Astrocyte (in vitro differentiated cells and primary cell): ENCODE measurements around the gene C13orf46. TPM values are rescaled to one million over a fixed set of nuclear protein-coding genes. Genes with fewer than 3 reads are reported as not detected.

Experiments
- DNase-seq: peaks from one replicate; pipeline ENCODE4 v3.0.0-alpha.2; 2010; ENCODE audit warnings: low read depth
- FAIRE-seq: peaks from 2 replicates; lab custom pipeline; 2011; peaks lifted over from hg19 to GRCh38; lab: Jason Lieb, UNC
- H2AFZ ChIP-seq: 2 replicates; pipeline ENCODE4 v1.6.0; 2012; ENCODE audit warnings: low read depth, low read length, inconsistent platforms
- H3K27ac ChIP-seq: 2 replicates; pipeline ENCODE4 v1.5.1; 2011; ENCODE audit warnings: low read depth, low read length, inconsistent platforms
- H3K27me3 ChIP-seq: 2 replicates; pipeline ENCODE4 v1.6.0; 2011; ENCODE audit warnings: low read length, inconsistent platforms; ENCODE audit not compliant: insufficient read depth
- H3K36me3 ChIP-seq: 2 replicates; pipeline ENCODE4 v1.5.1; 2011; ENCODE audit warnings: low read length, inconsistent platforms; ENCODE audit not compliant: insufficient read depth
- H3K4me1 ChIP-seq: 2 replicates; pipeline ENCODE4 v1.5.1; 2011; ENCODE audit warnings: low read length, inconsistent platforms; ENCODE audit not compliant: insufficient read depth
- H3K4me2 ChIP-seq: 2 replicates; pipeline ENCODE4 v1.6.0; 2012; ENCODE audit warnings: low read length, inconsistent platforms
- H3K4me3 ChIP-seq: 2 replicates; pipeline ENCODE4 v1.5.1; 2011; ENCODE audit warnings: low read depth, mild to moderate bottlenecking, low read length, inconsistent platforms; ENCODE audit not compliant: insufficient read depth
- H3K79me2 ChIP-seq: 2 replicates; pipeline ENCODE4 v1.6.0; 2012; ENCODE audit warnings: mild to moderate bottlenecking, low read length, inconsistent platforms; ENCODE audit not compliant: insufficient read depth
- H3K9ac ChIP-seq: 2 replicates; pipeline ENCODE4 v1.6.0; 2012; ENCODE audit warnings: mild to moderate bottlenecking, low read length, inconsistent platforms
- H3K9me3 ChIP-seq: 2 replicates; pipeline ENCODE4 v1.5.1; 2012; ENCODE audit warnings: low read depth, mild to moderate bottlenecking, low read length, inconsistent platforms; ENCODE audit not compliant: insufficient read depth
- H4K20me1 ChIP-seq: 2 replicates; pipeline ENCODE4 v1.6.0; 2012; ENCODE audit warnings: low read length, inconsistent platforms; ENCODE audit not compliant: insufficient read depth
- H3K27ac Mint-ChIP-seq: one replicate; pipeline ENCODE4 v1.8.0; 2021; ENCODE audit warnings: mild to moderate bottlenecking, mixed read lengths; ENCODE audit not compliant: unreplicated experiment
- H3K27me3 Mint-ChIP-seq: one replicate; pipeline ENCODE4 v1.8.0; 2021; ENCODE audit warnings: low read depth, mixed read lengths; ENCODE audit not compliant: unreplicated experiment
- H3K36me3 Mint-ChIP-seq: one replicate; pipeline ENCODE4 v1.8.0; 2021; ENCODE audit warnings: low read depth, mixed read lengths; ENCODE audit not compliant: unreplicated experiment
- H3K4me1 Mint-ChIP-seq: one replicate; pipeline ENCODE4 v1.8.0; 2021; ENCODE audit warnings: low read depth, mixed read lengths; ENCODE audit not compliant: unreplicated experiment
- H3K4me3 Mint-ChIP-seq: one replicate; pipeline ENCODE4 v1.8.0; 2021; ENCODE audit warnings: mild to moderate bottlenecking, moderate library complexity, mixed read lengths; ENCODE audit not compliant: unreplicated experiment
- H3K9me3 Mint-ChIP-seq: one replicate; pipeline ENCODE4 v1.8.0; 2021; ENCODE audit warnings: mild to moderate bottlenecking, mixed read lengths; ENCODE audit not compliant: unreplicated experiment
- CTCF ChIP-seq: IDR thresholded peaks from 2 replicates; pipeline ENCODE4 v1.5.1; 2011; ENCODE audit warnings: low read depth, mild to moderate bottlenecking, inconsistent platforms, low read length, moderate library complexity; ENCODE audit not compliant: insufficient read depth
- EZH2 ChIP-seq: IDR thresholded peaks from 2 replicates; pipeline ENCODE4 v1.6.1; 2012; ENCODE audit warnings: mild to moderate bottlenecking, low read length, inconsistent platforms; ENCODE audit not compliant: insufficient read depth
- total RNA-seq: library from RNA; stranded (reverse); gene quantifications from 2 replicates; pipeline ENCODE4 v1.2.1, GENCODE V29; 2021

C13orf46 gene
- total RNA-seq, 1 donor from 2014 or later: 5.0 TPM

GRCh38 chr13:113945857-113946408, 27.9 kb downstream of the C13orf46 start:
- H3K36me3 Mint-ChIP-seq: peaks cover 38% of the 10 kb centered on the region
- no peak overlapping the region for H3K27ac Mint-ChIP-seq
- Histone ChIP-seq H3K9ac (no peak overlapping the region), H3K79me2 (no peaks in the 10 kb centered on the region), H3K27me3 (no peaks in the 10 kb centered on the region), H3K4me2 (no peak overlapping the region), H2AFZ (no peak overlapping the region), H3K9me3 (no peaks in the 10 kb centered on the region), H4K20me1 (peaks cover 26% of the 10 kb centered on the region), H3K36me3 (peaks cover 2% of the 10 kb centered on the region), H3K27ac (no peak overlapping the region), H3K4me3 (no peak overlapping the region), H3K4me1 (peaks cover 6% of the 10 kb centered on the region)
- peaks cover 11% of the 10 kb centered on the region for H3K9me3 Mint-ChIP-seq
- H3K4me3 Mint-ChIP-seq: no peak overlapping the region
- H3K4me1 Mint-ChIP-seq: no peaks in the 10 kb centered on the region
- no peaks in the 10 kb centered on the region for H3K27me3 Mint-ChIP-seq
- no peak for DNase-seq
- TF ChIP-seq CTCF (no peak), EZH2 (no peak)
- no peak for FAIRE-seq

- H3K36me3 ChIP-seq: no peaks in the 10 kb centered on the region
- peaks cover 34% of the 10 kb centered on the region for H3K36me3 Mint-ChIP-seq
- H3K4me1 Mint-ChIP-seq: no peaks in the 10 kb centered on the region
- H3K9ac ChIP-seq: no peak overlapping the region
- H3K9me3 ChIP-seq: no peaks in the 10 kb centered on the region
- no peaks in the 10 kb centered on the region for H3K27me3 ChIP-seq
- no peak overlapping the region for H3K4me2 ChIP-seq
- H3K79me2 ChIP-seq: no peaks in the 10 kb centered on the region
- DNase-seq (no peak), FAIRE-seq (no peak)
- peaks cover 11% of the 10 kb centered on the region for H3K9me3 Mint-ChIP-seq
- no peak overlapping the region for H3K27ac ChIP-seq
- peaks cover 25% of the 10 kb centered on the region for H4K20me1 ChIP-seq
- H3K4me3 ChIP-seq: no peak overlapping the region
- H3K4me1 ChIP-seq: peaks cover 6% of the 10 kb centered on the region
- H2AFZ ChIP-seq: no peak overlapping the region
- no peaks in the 10 kb centered on the region for H3K27me3 Mint-ChIP-seq
- no peak overlapping the region for H3K27ac Mint-ChIP-seq
- no peak for TF ChIP-seq EZH2
- H3K4me3 Mint-ChIP-seq: no peak overlapping the region
These were observed 29.9 kb downstream of the C13orf46 start for GRCh38 chr13:113943821-113944565.

- no peak for DNase-seq
These were observed 31.2 kb downstream of the C13orf46 start for GRCh38 chr13:113942591-113943103.

More at GRCh38 chr13:113942591-113943103, 31.2 kb downstream of the C13orf46 start:
- H3K27me3 Mint-ChIP-seq: no peaks in the 10 kb centered on the region
- H3K9me3 ChIP-seq: no peaks in the 10 kb centered on the region
- FAIRE-seq: no peak
- H3K4me3 ChIP-seq: no peak overlapping the region
- no peak overlapping the region for H3K4me3 Mint-ChIP-seq
- no peak overlapping the region for H2AFZ ChIP-seq
- H3K4me1 ChIP-seq: peaks cover 6% of the 10 kb centered on the region
- peaks cover 32% of the 10 kb centered on the region for H3K36me3 Mint-ChIP-seq
- no peak overlapping the region for H3K4me2 ChIP-seq
- H3K9ac ChIP-seq: no peak overlapping the region
- no peak for TF ChIP-seq EZH2
- no peak for TF ChIP-seq CTCF
- no peaks in the 10 kb centered on the region for H3K79me2 ChIP-seq
- no peak overlapping the region for H3K27ac ChIP-seq
- no peak overlapping the region for H3K27ac Mint-ChIP-seq
- peaks cover 6% of the 10 kb centered on the region for H3K9me3 Mint-ChIP-seq
- peaks cover 25% of the 10 kb centered on the region for H4K20me1 ChIP-seq
- peaks cover 7% of the 10 kb centered on the region for H3K4me1 Mint-ChIP-seq
- no peaks in the 10 kb centered on the region for H3K27me3 ChIP-seq
- no peaks in the 10 kb centered on the region for H3K36me3 ChIP-seq
